B cell (primary cell): Measurements from ENCODE around the gene MYO1G. TPM values are rescaled to one million over a fixed set of nuclear protein-coding genes. Genes with fewer than 3 reads are reported as not detected.
A peak's percentile ranks its signal among the peaks of the same experiment; 100 is the strongest.

ENCODE experiments used
- ATAC-seq: fragments of 200-7000 bp; cut with Tn5 transposase; one replicate; pipeline ENCODE4 v1.10.0; 2021; ENCODE audit warnings: low read depth, mild to moderate bottlenecking, moderate number of reproducible peaks, moderate library complexity
- CTCF ChIA-PET: fragments of 350-600 bp; sonication (Branson Sonifier 250); formaldehyde crosslinking; loops from one replicate; lab custom pipeline; 2021; ENCODE audit warnings: antibody characterized with exemption, inconsistent platforms; lab: Charles Lee
- POLR2A ChIA-PET: fragments of 350-600 bp; sonication (Branson Sonifier 250); formaldehyde crosslinking; loops from one replicate; lab custom pipeline; 2021; ENCODE audit warnings: antibody characterized with exemption; lab: Charles Lee
- DNase-seq: peaks from one replicate; pipeline ENCODE4 v3.0.0; 2013
- H2AFZ ChIP-seq: 2 replicates; pipeline ENCODE4 v1.6.1; 2012; ENCODE audit warnings: mild to moderate bottlenecking, low read depth, low read length; ENCODE audit not compliant: insufficient read depth, poor library complexity, severe bottlenecking
- H3K27ac ChIP-seq, 2 donors: 1 replicate in 1 of 2; 2 replicates in 1 of 2; pipeline ENCODE4 v1.5.1; 2012 to 2013; ENCODE audit warnings: low read length in 2 of 2, mild to moderate bottlenecking in 2 of 2, moderate library complexity in 1 of 2
- H3K27me3 ChIP-seq, 4 experiments: fragments of 200-600 bp in 1 of 4; sonication (generic) in 1 of 4; replicated peaks in 1 of 4; 1 replicate in 2 of 4; 2 replicates in 2 of 4; pipeline versions ENCODE4 v1.6.1 to v1.7.0; 2013 to 2016; ENCODE audit warnings: low read length in 3 of 4, mild to moderate bottlenecking in 2 of 4, mixed read lengths in 1 of 4, moderate library complexity in 1 of 4; ENCODE audit not compliant: insufficient read depth in 4 of 4, control insufficient read depth in 3 of 4; ENCODE audit errors: control extremely low read depth in 1 of 4
- H3K36me3 ChIP-seq, 2 experiments: replicated peaks in 1 of 2; 1 replicate in 1 of 2; 2 replicates in 1 of 2; pipeline versions ENCODE4 v1.6.1 to v1.7.1; 2013; ENCODE audit warnings: low read length in 1 of 2; ENCODE audit not compliant: insufficient read depth in 2 of 2, control insufficient read depth in 1 of 2; ENCODE audit errors: control extremely low read depth in 1 of 2, extremely low read depth in 1 of 2
- H3K4me1 ChIP-seq, 2 donors: fragments of 200-600 bp in 1 of 2; sonication (generic) in 1 of 2; 1 replicate in 1 of 2; 2 replicates in 1 of 2; pipeline versions ENCODE4 v1.5.1 to v1.6.1; 2013 to 2017; ENCODE audit warnings: low read length in 2 of 2; ENCODE audit not compliant: control insufficient read depth in 2 of 2, insufficient read depth in 2 of 2
- H3K4me2 ChIP-seq: replicated peaks from 2 replicates; pipeline ENCODE3; 2012; ENCODE audit warnings: mild to moderate bottlenecking, low read depth, low read length; ENCODE audit not compliant: poor library complexity, severe bottlenecking
- H3K4me3 ChIP-seq, 5 experiments: fragments of 200-600 bp in 1 of 5; sonication (generic) in 1 of 5; 1 replicate in 3 of 5; 2 replicates in 2 of 5; pipeline versions ENCODE4 v1.5.1 to v1.7.0; 2011 to 2016; ENCODE audit warnings: low read length in 4 of 5, mild to moderate bottlenecking in 4 of 5, low read depth in 2 of 5, control low read depth in 1 of 5, moderate library complexity in 1 of 5; ENCODE audit not compliant: insufficient read depth in 1 of 5; ENCODE audit errors: control extremely low read depth in 1 of 5, extremely low read depth in 1 of 5
- H3K79me2 ChIP-seq: fragments of 200-600 bp; sonication (generic); one replicate; pipeline ENCODE4 v1.6.0; 2016; ENCODE audit warnings: low read length; ENCODE audit not compliant: control insufficient read depth, insufficient read depth
- H3K9ac ChIP-seq: fragments of 200-600 bp; sonication (generic); 2 replicates; pipeline ENCODE4 v1.6.1; 2017; ENCODE audit warnings: mild to moderate bottlenecking, low read length, moderate library complexity
- H3K9me3 ChIP-seq, 3 donors: one replicate each; pipeline versions ENCODE4 v1.6.1 to v1.7.1; 2013; ENCODE audit warnings: low read length in 2 of 3; ENCODE audit not compliant: control insufficient read depth in 2 of 3, insufficient read depth in 1 of 3; ENCODE audit errors: control extremely low read depth in 1 of 3
- H4K20me1 ChIP-seq: 2 replicates; pipeline ENCODE4 v1.6.0; 2012; ENCODE audit warnings: mild to moderate bottlenecking, low read length; ENCODE audit not compliant: insufficient read depth, control insufficient read depth, poor library complexity, severe bottlenecking
- H3K27ac Mint-ChIP-seq: one replicate; pipeline ENCODE4 v1.8.0; 2021; ENCODE audit warnings: mixed read lengths
- H3K27me3 Mint-ChIP-seq: one replicate; pipeline ENCODE4 v1.8.0; 2021; ENCODE audit warnings: mixed read lengths
- H3K4me1 Mint-ChIP-seq: one replicate; pipeline ENCODE4 v1.8.0; 2021; ENCODE audit warnings: mixed read lengths
- H3K4me3 Mint-ChIP-seq: one replicate; pipeline ENCODE4 v1.8.0; 2021; ENCODE audit warnings: mixed read lengths
- H3K9me3 Mint-ChIP-seq: one replicate; pipeline ENCODE4 v1.8.0; 2022; ENCODE audit warnings: mixed read lengths; ENCODE audit not compliant: insufficient read depth
- CTCF ChIP-seq: fragments of 200-600 bp; IDR thresholded peaks from one replicate; pipeline ENCODE4 v1.8.0; 2022; ENCODE audit warnings: antibody characterized with exemption, mild to moderate bottlenecking
- EZH2 ChIP-seq: IDR thresholded peaks from 2 replicates; pipeline ENCODE4 v1.6.1; 2012; ENCODE audit warnings: borderline replicate concordance, low read depth, mild to moderate bottlenecking, moderate library complexity, low read length; ENCODE audit not compliant: insufficient read depth, poor library complexity, severe bottlenecking
- WGBS: methylation state at CpG from one replicate; pipeline ENCODE4 v1.1.5; 2013; ENCODE audit warnings: missing lambda C conversion rate; ENCODE audit not compliant: insufficient coverage; 5-methylcytosine and 5-hydroxymethylcytosine counted together
- intact Hi-C: fragments of 100-400 bp; cut with micrococcal nuclease; formaldehyde crosslinking; loops from one replicate; pipeline ENCODE4 v1.10.0; 2022
- polyA plus RNA-seq: library from polyadenylated mRNA; depleted of rRNA; stranded (reverse); fragments of >200 nt; gene quantifications from 2 replicates; pipeline ENCODE4 v1.2.3, GENCODE V29; 2012
- total RNA-seq, 2 donors: library from RNA; stranded (reverse); fragments of 120-200 nt in 1 of 2; gene quantifications; 1 replicate in 1 of 2; 2 replicates in 1 of 2; pipeline versions ENCODE4 v1.2.3 to v1.2.4, GENCODE V29; 2013 to 2022

Gene MYO1G
- total and polyA plus RNA-seq, 2 donors (not counting 1 experiment from before 2014, with no cell fraction given): 104 to 239 TPM

GRCh38 chr7:44977959-44978335 lies 868 bp downstream of the MYO1G start:
- Mint-ChIP-seq H3K4me3 (peak overlapping the region; percentile 97), H3K4me1 (peaks cover 69% of the 10 kb centered on the region), H3K27ac (peak overlapping the region; percentile 98), H3K27me3 (no peaks in the 10 kb centered on the region), H3K9me3 (no peaks in the 10 kb centered on the region)
- TF ChIP-seq CTCF: no peak
- peak overlapping the region; percentile 90 to 93 for H3K27ac ChIP-seq
- peak overlapping the region; percentile 80 to 91 (median 89) for H3K4me3 ChIP-seq
- ChIA-PET CTCF (interaction anchor here (0.5 to 2.4 kb wide), 7 partner anchors 8 to 780 kb away, joined by 3 to 9 read pairs (median 3); no protein-coding TSS in a partner anchor), POLR2A (interaction anchor here (0.8 to 3.1 kb wide), 4 partner anchors 13 to 85 kb away, joined by 3 to 22 read pairs (median 12); partner anchors contain the start of gene CCM2)
- H3K36me3 ChIP-seq: peaks cover 0 to 57% of the 10 kb centered on the region in 2 experiments
- peak overlapping the region; percentile 91 for H3K9ac ChIP-seq
- peaks cover 39 to 70% of the 10 kb centered on the region in 2 donors for H3K4me1 ChIP-seq
- peaks cover 39% of the 10 kb centered on the region for H4K20me1 ChIP-seq
- peak overlapping the region; percentile 93 for H3K4me2 ChIP-seq
- WGBS: 1% methylated on average over 6 of the region's 6 CpGs
- peaks cover 52% of the 10 kb centered on the region for H3K79me2 ChIP-seq
- intact Hi-C loops: loop anchor here (1.0 to 2.0 kb wide), 3 partner anchors 8 to 181 kb away; partner anchors contain the start of genes PPIA and PURB
- DNase-seq: no peak
- H3K27me3 ChIP-seq: no peaks in the 10 kb centered on the region
- no peaks in the 10 kb centered on the region for H3K9me3 ChIP-seq
- no peak overlapping the region for H2AFZ ChIP-seq
- ATAC-seq: no peak

- H2AFZ ChIP-seq: peak overlapping the region; percentile 5
- H3K9me3 Mint-ChIP-seq: no peaks in the 10 kb centered on the region
- H3K27me3 ChIP-seq: no peaks in the 10 kb centered on the region
- H3K27ac Mint-ChIP-seq: peak overlapping the region; percentile 98
- H3K4me1 Mint-ChIP-seq: peaks cover 65% of the 10 kb centered on the region
- H3K4me3 ChIP-seq: peak overlapping the region; percentile 80 to 91 (median 89)
- WGBS: 3% methylated on average over 3 of the region's 8 CpGs
- no peak for TF ChIP-seq EZH2
- no peak for TF ChIP-seq CTCF
- H3K27me3 Mint-ChIP-seq: no peaks in the 10 kb centered on the region
- peaks cover 44% of the 10 kb centered on the region for H4K20me1 ChIP-seq
- no peaks in the 10 kb centered on the region for H3K9me3 ChIP-seq
- DNase-seq (peak; percentile 61), ATAC-seq (peak; percentile 19)
- H3K4me3 Mint-ChIP-seq: peak overlapping the region; percentile 97
- peak overlapping the region; percentile 91 for H3K9ac ChIP-seq
- H3K27ac ChIP-seq: peak overlapping the region; percentile 90 to 93
- intact Hi-C loops: no loop called here
- peaks cover 0 to 57% of the 10 kb centered on the region in 2 experiments for H3K36me3 ChIP-seq
- CTCF ChIA-PET: interaction anchor here (0.5 to 7.5 kb wide), 7 partner anchors 8 to 780 kb away, joined by 3 to 125 read pairs (median 3); no protein-coding TSS in a partner anchor
- peak overlapping the region; percentile 93 for H3K4me2 ChIP-seq
- POLR2A ChIA-PET: interaction anchor here (0.7 to 3.1 kb wide), 6 partner anchors 9 to 86 kb away, joined by 3 to 22 read pairs (median 5); partner anchors contain the start of gene CCM2
- peaks cover 39 to 70% of the 10 kb centered on the region in 2 donors for H3K4me1 ChIP-seq
- peaks cover 52% of the 10 kb centered on the region for H3K79me2 ChIP-seq
Measured at GRCh38 chr7:44977304-44977958, 1.4 kb downstream of the MYO1G start.
